Central memory CD4-positive, alpha-beta T cell (primary cell): Measurements from ENCODE around the gene B3GAT1.
"Not testable (repeated sequence)": the region's sequence is repeated elsewhere in the genome, so short reads cannot be mapped to it uniquely, and the experiment has no call there.

ENCODE experiments used
- DNase-seq: peaks from one replicate; pipeline ENCODE4 v3.0.0; 2022
- total RNA-seq, 3 experiments: gene quantifications; one replicate each; lab custom pipeline; 2026; lab: John Stamatoyannopoulos, UW

The B3GAT1 gene, protein sequence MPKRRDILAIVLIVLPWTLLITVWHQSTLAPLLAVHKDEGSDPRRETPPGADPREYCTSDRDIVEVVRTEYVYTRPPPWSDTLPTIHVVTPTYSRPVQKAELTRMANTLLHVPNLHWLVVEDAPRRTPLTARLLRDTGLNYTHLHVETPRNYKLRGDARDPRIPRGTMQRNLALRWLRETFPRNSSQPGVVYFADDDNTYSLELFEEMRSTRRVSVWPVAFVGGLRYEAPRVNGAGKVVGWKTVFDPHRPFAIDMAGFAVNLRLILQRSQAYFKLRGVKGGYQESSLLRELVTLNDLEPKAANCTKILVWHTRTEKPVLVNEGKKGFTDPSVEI
- 0 to 0.87 (median 0.53) reads per million in 3 experiments for total RNA-seq

DNA sequence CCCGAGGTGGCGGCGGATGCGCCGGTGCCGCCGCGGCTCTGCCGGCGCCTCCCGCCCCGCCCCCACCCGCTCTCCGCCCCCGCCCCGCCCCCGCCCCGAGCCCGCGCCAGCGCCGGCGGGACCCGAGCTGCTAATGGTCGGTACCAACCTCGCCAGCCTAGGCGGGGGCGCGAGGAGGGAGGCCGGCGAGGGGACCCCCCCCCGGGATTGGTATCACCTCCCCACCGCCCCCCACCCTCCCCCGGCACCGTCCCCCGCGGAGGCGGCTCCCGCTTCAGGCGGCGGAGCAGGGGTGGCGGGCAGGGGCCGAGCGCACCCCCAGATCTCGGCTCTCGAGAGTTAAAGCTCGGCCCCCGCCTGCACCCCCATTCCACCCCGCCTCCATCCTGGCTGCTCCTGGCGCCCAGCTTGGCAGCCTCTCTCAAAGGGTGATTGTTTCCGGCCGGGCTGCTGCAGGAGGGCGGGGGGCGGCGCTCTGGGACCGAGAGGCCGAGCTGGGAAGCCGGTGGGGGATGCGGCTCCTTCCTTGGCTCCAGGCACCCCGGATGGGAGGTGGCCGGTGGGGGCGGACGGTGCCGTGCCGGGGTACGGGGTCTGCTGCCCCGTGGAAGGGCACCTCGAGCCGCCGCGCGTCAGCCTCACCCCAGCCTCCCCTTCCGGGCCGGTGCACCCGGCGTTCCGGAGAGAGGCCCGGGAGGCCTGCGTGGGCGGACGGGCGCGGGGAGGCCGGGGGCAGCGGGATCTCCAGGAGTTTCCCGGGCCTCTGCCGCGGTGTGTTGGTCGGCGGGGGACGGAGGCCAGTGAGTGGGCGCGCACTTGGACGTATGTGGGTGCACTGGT, at the start of gene B3GAT1:
B3GAT1 (minus strand) TSS at position 40 of the 840 bp plus-strand sequence. CDS start 24,583 bp downstream, outside the sequence.
- DNase-seq, result no peak

- DNase-seq, result no peak
Measured at GRCh38 chr11:134461621-134462020, 49.6 kb upstream of the B3GAT1 start.

GRCh38 chr11:134460881-134461280, 48.8 kb upstream of the B3GAT1 start:
- no peak for DNase-seq

DNA sequence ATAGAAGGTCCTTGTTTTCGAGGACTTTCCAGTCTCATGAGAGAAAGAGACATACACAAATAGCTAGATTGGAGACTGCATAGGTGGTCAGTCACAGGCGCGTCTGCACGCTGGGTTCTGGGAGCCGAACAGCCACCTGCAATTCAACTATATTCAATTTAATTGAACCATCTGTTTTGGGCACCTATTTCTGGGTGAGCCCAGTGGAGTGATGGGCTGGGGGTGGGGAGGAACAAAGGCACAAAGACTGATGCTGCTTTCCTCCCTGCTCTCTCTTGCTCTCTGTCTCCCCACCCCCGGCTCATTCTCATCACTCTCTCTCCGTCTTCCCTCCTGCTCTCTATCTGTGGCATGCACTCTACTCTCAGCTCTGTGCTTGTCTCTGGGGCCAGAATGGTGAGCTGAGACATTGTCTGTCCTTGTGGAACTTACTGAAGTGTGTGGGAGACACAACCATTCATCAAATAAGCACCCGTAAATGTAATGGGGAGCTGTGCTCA, 48.1 kb upstream of the B3GAT1 start:
- DNase-seq, result no peak

- no peak for DNase-seq
Measured at GRCh38 chr11:134459246-134460061, 47.4 kb upstream of the B3GAT1 start.

GRCh38 chr11:134457411-134458007, 45.5 kb upstream of the B3GAT1 start:
- not testable (repeated sequence) for DNase-seq

GRCh38 chr11:134455516-134455915, 43.5 kb upstream of the B3GAT1 start:
- DNase-seq, result no peak

DNA sequence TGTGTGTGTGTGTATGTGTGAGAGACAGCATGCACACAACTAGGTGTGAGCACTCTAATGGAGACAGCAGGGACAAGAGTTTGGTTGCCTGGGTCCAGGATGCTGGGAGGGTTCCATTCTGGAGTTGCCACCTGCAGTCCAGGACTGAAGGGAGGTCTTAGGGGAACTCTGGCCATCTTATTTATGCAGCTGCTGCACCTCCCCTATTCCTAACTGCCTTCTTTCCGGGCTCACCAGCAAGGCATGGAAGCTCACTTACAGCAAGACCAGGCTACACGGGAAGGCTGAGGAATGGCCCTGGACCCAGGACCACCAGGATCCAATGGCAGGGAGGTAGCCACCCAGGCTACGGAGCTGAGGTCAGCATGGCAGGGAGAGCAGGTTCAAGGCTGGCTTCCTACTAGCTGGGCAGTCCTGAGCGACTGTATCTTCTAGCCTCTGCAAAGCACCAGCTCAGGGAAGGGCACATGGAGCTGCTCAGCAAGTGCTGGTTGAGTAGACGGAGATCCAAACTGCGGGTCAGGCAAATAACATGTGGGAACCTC, 42.2 kb upstream of the B3GAT1 start:
- no peak for DNase-seq

- DNase-seq, result no peak
Measured at GRCh38 chr11:134453441-134453840, 41.4 kb upstream of the B3GAT1 start.

GRCh38 chr11:134452838-134453155, 40.8 kb upstream of the B3GAT1 start:
- DNase-seq, result no peak

GRCh38 chr11:134452026-134452837, 40.2 kb upstream of the B3GAT1 start:
- DNase-seq, result no peak

GRCh38 chr11:134450186-134450585, 38.1 kb upstream of the B3GAT1 start:
- DNase-seq, result no peak

DNA sequence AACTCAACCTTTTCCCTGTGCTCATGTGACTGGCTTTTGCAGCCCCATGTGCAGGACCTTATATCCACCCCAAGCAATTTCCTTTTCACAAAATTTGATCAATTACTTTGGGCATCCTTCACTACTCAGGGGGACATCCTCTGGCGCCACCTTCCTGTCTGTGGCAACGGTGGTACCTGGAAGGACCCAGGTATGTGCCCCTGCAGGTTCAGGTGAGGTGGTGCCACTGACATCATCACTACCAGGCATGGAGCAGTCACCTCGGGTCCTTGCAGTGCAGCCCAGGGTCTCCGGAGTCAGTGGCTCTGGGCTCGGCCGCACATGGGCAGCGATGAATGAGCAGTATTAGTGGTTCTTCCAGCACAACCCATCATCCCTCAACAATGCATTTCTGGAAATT, 37.7 kb upstream of the B3GAT1 start:
- no peak for DNase-seq

DNA sequence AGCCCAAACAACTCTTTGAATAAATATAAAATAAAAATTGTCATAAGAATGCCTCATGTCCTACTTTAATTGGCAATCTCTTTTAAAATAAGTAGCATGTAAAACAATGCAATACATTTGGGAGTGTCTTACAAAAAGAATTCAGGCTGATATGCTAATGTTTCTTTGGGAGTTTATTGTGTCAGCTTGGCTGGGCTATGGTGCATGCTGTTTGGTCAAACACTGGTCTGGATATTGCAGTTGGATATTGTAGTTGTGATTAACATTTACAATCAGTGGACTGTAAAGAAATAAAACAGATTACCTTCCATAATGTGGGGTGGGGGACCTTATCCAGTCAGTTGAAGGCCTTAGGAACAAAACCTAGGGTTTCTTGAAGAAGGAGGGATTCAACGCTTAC, 37.0 kb upstream of the B3GAT1 start:
- no peak for DNase-seq

GRCh38 chr11:134447696-134448095, 35.7 kb upstream of the B3GAT1 start:
- DNase-seq, result no peak

DNA sequence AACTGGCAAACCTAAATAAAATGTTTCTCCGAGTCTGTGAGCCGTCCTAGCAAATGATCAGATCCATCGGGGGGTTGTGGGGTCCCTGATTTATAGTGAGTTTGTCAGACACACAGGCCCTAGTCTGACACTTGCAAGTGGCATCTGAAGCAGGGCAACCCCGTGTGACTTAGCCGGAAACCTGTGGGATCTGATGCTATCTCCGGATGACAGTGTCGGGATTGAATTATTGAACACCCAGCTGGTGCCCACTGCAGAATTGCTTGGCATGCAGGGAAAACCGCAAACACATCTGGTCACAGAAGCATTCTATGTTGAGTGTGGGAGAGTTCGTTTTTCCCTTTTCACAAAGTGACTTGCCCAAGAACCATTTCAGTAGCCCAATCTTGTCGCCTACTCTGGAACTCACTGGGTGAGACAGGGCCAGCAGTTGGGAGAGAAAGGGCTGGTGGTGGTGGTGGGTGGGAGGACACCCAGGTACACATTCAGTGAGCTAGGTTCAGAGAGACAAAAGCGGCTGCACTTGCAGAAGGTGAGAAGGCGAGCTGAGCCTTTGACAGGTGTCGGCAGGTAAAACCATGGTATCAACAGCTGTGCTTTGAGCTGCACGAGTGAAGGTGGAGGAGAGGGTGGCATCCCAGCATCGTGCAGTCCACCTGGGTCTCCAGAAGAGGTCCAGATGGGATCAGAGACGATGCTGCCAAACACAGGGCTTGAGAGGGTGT, 33.7 kb upstream of the B3GAT1 start:
- no peak for DNase-seq

GRCh38 chr11:134444160-134445108, 32.4 kb upstream of the B3GAT1 start:
- DNase-seq, result not testable (repeated sequence)

DNA sequence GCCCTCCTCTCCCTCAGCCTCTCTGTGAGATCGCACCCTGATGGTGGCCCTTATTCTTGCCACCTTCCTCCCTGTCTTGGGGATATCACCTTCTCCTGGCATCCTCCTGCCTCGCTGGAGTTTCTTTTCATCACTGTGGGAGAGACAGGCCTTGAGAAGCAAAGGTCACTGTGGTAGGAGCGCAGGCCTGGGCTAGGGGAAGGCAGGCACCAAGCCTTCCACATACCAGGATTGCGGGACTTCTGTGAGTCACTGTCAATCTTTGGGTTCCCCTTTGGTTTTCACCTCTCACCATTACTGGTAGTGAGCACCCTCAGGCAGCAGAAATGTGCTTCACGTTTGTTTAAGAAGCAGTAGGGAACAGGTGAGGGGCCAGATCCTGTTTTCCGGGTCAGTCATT, 31.2 kb upstream of the B3GAT1 start:
- no peak for DNase-seq

DNA sequence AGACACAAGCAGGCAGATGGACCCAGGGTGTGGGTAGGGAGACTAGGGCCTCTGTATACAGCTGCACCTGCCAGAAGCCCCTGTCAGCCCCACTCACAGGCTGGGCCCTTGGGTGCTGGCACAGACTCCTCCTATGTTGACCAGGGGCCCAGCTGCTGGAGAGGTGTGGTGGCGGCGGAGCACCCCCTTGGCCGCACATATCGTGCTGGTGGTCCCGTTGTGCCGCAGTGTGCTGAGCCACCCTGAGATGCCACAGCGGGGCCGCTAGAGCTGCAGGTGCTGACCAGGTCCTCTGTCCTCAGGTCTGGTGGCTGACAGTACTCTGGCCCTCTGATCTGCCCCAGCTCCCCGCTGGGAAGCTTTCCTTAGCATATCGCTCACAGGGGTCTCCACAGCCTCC, 30.2 kb upstream of the B3GAT1 start:
- no peak for DNase-seq
